Breast epithelium (tissue), 4 donors: Measurements from ENCODE around the gene PSMD2. TPM values are rescaled to one million over a fixed set of nuclear protein-coding genes. Genes with fewer than 3 reads are reported as not detected.

Experiments used
- DNase-seq, 2 donors: peaks; one replicate each; pipeline ENCODE4 v3.0.0-alpha.2; 2019; ENCODE audit warnings: low spot score in 2 of 2
- H3K27ac ChIP-seq, 2 donors: fragments of 200-600 bp; sonication (generic) in 1 of 2; one replicate each; pipeline ENCODE4 v1.5.1; 2016 to 2019; ENCODE audit warnings: mild to moderate bottlenecking in 1 of 2
- H3K27me3 ChIP-seq, 2 donors: fragments of 200-600 bp; sonication (generic) in 1 of 2; one replicate each; pipeline versions ENCODE4 v1.5.1 to v1.6.0; 2017 to 2019; ENCODE audit warnings: control low read depth in 1 of 2, mild to moderate bottlenecking in 1 of 2
- H3K36me3 ChIP-seq: fragments of 200-600 bp; one replicate; pipeline ENCODE4 v1.5.1; 2019
- H3K4me1 ChIP-seq, 2 donors: fragments of 200-600 bp; sonication (generic); one replicate each; pipeline ENCODE4 v1.5.1; 2016 to 2019; ENCODE audit warnings: control low read depth in 1 of 2
- H3K4me3 ChIP-seq, 3 donors: fragments of 200-600 bp; sonication (generic); 1 replicate in 2 of 3; 2 replicates in 1 of 3; pipeline ENCODE4 v1.5.1; 2016 to 2019; ENCODE audit warnings: mild to moderate bottlenecking in 3 of 3, moderate library complexity in 2 of 3
- H3K9me3 ChIP-seq, 2 donors: fragments of 200-600 bp; sonication (generic) in 1 of 2; one replicate each; pipeline ENCODE4 v1.5.1; 2016 to 2019; ENCODE audit warnings: control low read depth in 1 of 2
- CTCF ChIP-seq, 3 donors: fragments of 450-650 bp; IDR thresholded peaks; one replicate each; pipeline ENCODE4 v1.5.1; 2016 to 2017; ENCODE audit warnings: antibody characterized with exemption in 3 of 3, mild to moderate bottlenecking in 3 of 3, moderate library complexity in 3 of 3
- POLR2A ChIP-seq: fragments of 450-650 bp; IDR thresholded peaks from one replicate; pipeline ENCODE4 v1.6.1; 2016; ENCODE audit warnings: antibody characterized with exemption, mild to moderate bottlenecking, moderate library complexity
- POLR2AphosphoS5 ChIP-seq, 3 donors: sonication (generic); formaldehyde crosslinking; IDR thresholded peaks; one replicate each; pipeline ENCODE4 v1.6.1; 2017; ENCODE audit warnings: antibody characterized with exemption in 3 of 3
- intact Hi-C: fragments of 100-400 bp; cut with DNase I; formaldehyde crosslinking; loops from one replicate; pipeline ENCODE4 v1.15.1; 2023; ENCODE audit warnings: low total_unique reads
- total RNA-seq, 3 donors: library from RNA; depleted of rRNA; stranded (reverse); fragments of >200 nt; gene quantifications; one replicate each; pipeline ENCODE4 v1.1.0, GENCODE V29; 2016

Gene PSMD2
- total RNA-seq, 3 donors from 2014 or later, result 201 to 275 (median 214) TPM

GRCh38 chr3:184344579-184345316 lies 45.7 kb downstream of the PSMD2 start:
- Histone ChIP-seq H3K36me3 (no peaks in the 10 kb centered on the region), H3K27me3 (no peaks in the 10 kb centered on the region), H3K4me3 (no peak overlapping the region), H3K27ac (peak overlapping the region; percentile 40 to 54), H3K9me3 (no peaks in the 10 kb centered on the region), H3K4me1 (no peaks in the 10 kb centered on the region)
- TF ChIP-seq CTCF (IDR thresholded peaks at IDR 0.05) (no peak), POLR2A (no peak), POLR2AphosphoS5 (IDR thresholded peaks at IDR 0.05) (no peak)
- DNase-seq, result no peak
- intact Hi-C loops, result no loop called here

- H3K27ac ChIP-seq, result peak overlapping the region; percentile 21 to 54
- no peaks in the 10 kb centered on the region for H3K27me3 ChIP-seq
- no peak overlapping the region for H3K4me3 ChIP-seq
- H3K4me1 ChIP-seq, result no peaks in the 10 kb centered on the region
- H3K36me3 ChIP-seq, result no peaks in the 10 kb centered on the region
- DNase-seq, result peak; percentile 68 to 75
- intact Hi-C loops, result no loop called here
- no peaks in the 10 kb centered on the region for H3K9me3 ChIP-seq
- TF ChIP-seq POLR2A, result no peak
- peak in 1 of 3 donors; percentile 53 for TF ChIP-seq POLR2AphosphoS5 (IDR thresholded peaks at IDR 0.05)
- peak in 2 of 3 donors; percentile 47 to 58 for TF ChIP-seq CTCF (IDR thresholded peaks at IDR 0.05)
Observed at GRCh38 chr3:184345317-184346144, 46.5 kb downstream of the PSMD2 start.

GRCh38 chr3:184346480-184347190 lies 47.6 kb downstream of the PSMD2 start:
- H3K9me3 ChIP-seq, result no peaks in the 10 kb centered on the region
- no peak for TF ChIP-seq POLR2AphosphoS5 (IDR thresholded peaks at IDR 0.05)
- TF ChIP-seq CTCF (IDR thresholded peaks at IDR 0.05), result no peak
- TF ChIP-seq POLR2A, result no peak
- H3K4me1 ChIP-seq, result no peaks in the 10 kb centered on the region
- H3K27me3 ChIP-seq, result no peaks in the 10 kb centered on the region
- intact Hi-C loops, result no loop called here
- DNase-seq, result no peak
- H3K4me3 ChIP-seq, result no peak overlapping the region
- no peaks in the 10 kb centered on the region for H3K36me3 ChIP-seq
- H3K27ac ChIP-seq, result peak overlapping the region in 1 of 2 donors; percentile 54

- Histone ChIP-seq H3K36me3 (no peaks in the 10 kb centered on the region), H3K9me3 (no peaks in the 10 kb centered on the region), H3K4me1 (no peaks in the 10 kb centered on the region), H3K27ac (peak overlapping the region in 1 of 2 donors; percentile 15), H3K27me3 (no peaks in the 10 kb centered on the region), H3K4me3 (no peak overlapping the region)
- TF ChIP-seq POLR2AphosphoS5 (IDR thresholded peaks at IDR 0.05) (no peak), CTCF (IDR thresholded peaks at IDR 0.05) (no peak), POLR2A (no peak)
- DNase-seq, result no peak
- intact Hi-C loops, result no loop called here
Observed at GRCh38 chr3:184347321-184348056, 48.4 kb downstream of the PSMD2 start.
